SK-N-SH (cell line): ENCODE measurements around the gene CFAP68. TPM values are rescaled to one million over a fixed set of nuclear protein-coding genes. Genes with fewer than 3 reads are reported as not detected.

Experiments used
- CTCF ChIA-PET: fragments of 300-600, 350-600 bp; formaldehyde crosslinking; extraction: SDS; loops from one replicate; lab custom pipeline; 2021; lab: Yijun Ruan, JAX
- POLR2A ChIA-PET: fragments of 350-600 bp; sonication (Branson Sonifier 250); formaldehyde crosslinking; extraction: SDS; loops from one replicate; lab custom pipeline; 2020; ENCODE audit warnings: antibody characterized with exemption, inconsistent platforms; lab: Yijun Ruan, JAX
- DNase-seq: peaks from one replicate; pipeline ENCODE4 v3.0.0; 2012
- H2AFZ ChIP-seq: fragments of 200-600 bp; sonication (generic); 2 replicates; pipeline ENCODE4 v1.8.1; 2016; ENCODE audit warnings: antibody characterized with exemption, mild to moderate bottlenecking, low read depth
- H3F3A ChIP-seq: fragments of 200-600 bp; sonication (generic); replicated peaks from 2 replicates; pipeline ENCODE3; 2016; ENCODE audit warnings: antibody characterized with exemption, mild to moderate bottlenecking; ENCODE audit not compliant: insufficient read depth
- H3K27ac ChIP-seq, 2 experiments: fragments of 200-500 bp in 1 of 2; fragments of 200-600 bp in 1 of 2; sonication (Bioruptor generic) in 1 of 2; sonication (generic), shearing (Covaris generic) in 1 of 2; 2 replicates each; pipeline versions ENCODE4 v1.5.1 to v1.6.1; 2014 to 2016; ENCODE audit warnings: low read depth in 2 of 2, inconsistent platforms in 1 of 2, low read length in 1 of 2, mild to moderate bottlenecking in 1 of 2, mixed read lengths in 1 of 2
- H3K27me3 ChIP-seq: fragments of 200-600 bp; sonication (generic), shearing (Covaris generic); 2 replicates; pipeline ENCODE4 v1.6.1; 2016; ENCODE audit warnings: mixed run types; ENCODE audit not compliant: insufficient read depth
- H3K36me3 ChIP-seq, 2 experiments: fragments of 200-500 bp in 1 of 2; fragments of 200-600 bp in 1 of 2; sonication (Bioruptor generic) in 1 of 2; sonication (generic) in 1 of 2; replicated peaks in 1 of 2; 2 replicates each; pipeline versions ENCODE3 to v1.5.1; 2014 to 2016; ENCODE audit warnings: low read length in 1 of 2, mild to moderate bottlenecking in 1 of 2; ENCODE audit not compliant: insufficient read depth in 2 of 2, control insufficient read depth in 1 of 2
- H3K4me1 ChIP-seq, 2 experiments: fragments of 200-500 bp in 1 of 2; fragments of 200-600 bp in 1 of 2; sonication (Bioruptor generic) in 1 of 2; sonication (generic), shearing (Covaris generic) in 1 of 2; 2 replicates each; pipeline versions ENCODE4 v1.5.1 to v1.6.1; 2014 to 2016; ENCODE audit warnings: low read depth in 1 of 2, low read length in 1 of 2, mixed run types in 1 of 2; ENCODE audit not compliant: insufficient read depth in 2 of 2, control insufficient read depth in 1 of 2
- H3K4me2 ChIP-seq: fragments of 200-600 bp; sonication (generic), shearing (Covaris generic); 2 replicates; pipeline ENCODE4 v1.6.1; 2017; ENCODE audit warnings: mixed run types
- H3K4me3 ChIP-seq, 2 experiments: fragments of 200-500 bp in 1 of 2; fragments of 200-600 bp in 1 of 2; sonication (Bioruptor generic) in 1 of 2; sonication (generic), shearing (Covaris generic) in 1 of 2; 2 replicates each; pipeline versions ENCODE4 v1.5.1 to v1.8.1; 2014 to 2016; ENCODE audit warnings: low read depth in 2 of 2, inconsistent platforms in 1 of 2, low read length in 1 of 2, mild to moderate bottlenecking in 1 of 2, mixed read lengths in 1 of 2, moderate library complexity in 1 of 2
- H3K79me2 ChIP-seq: fragments of 200-600 bp; sonication (generic); 2 replicates; pipeline ENCODE4 v1.8.1; 2017; ENCODE audit warnings: mild to moderate bottlenecking; ENCODE audit not compliant: insufficient read depth
- H3K9ac ChIP-seq: fragments of 200-600 bp; sonication (generic); 2 replicates; pipeline ENCODE4 v1.6.1; 2017; ENCODE audit warnings: mixed run types
- H3K9me2 ChIP-seq: fragments of 200-600 bp; sonication (generic); 2 replicates; pipeline ENCODE4 v1.6.1; 2017; ENCODE audit warnings: mixed run types
- H3K9me3 ChIP-seq: fragments of 200-600 bp; sonication (generic); 2 replicates; pipeline ENCODE4 v1.6.1; 2017; ENCODE audit warnings: mixed run types, mild to moderate bottlenecking, moderate library complexity
- H4K20me1 ChIP-seq: fragments of 200-600 bp; sonication (generic); 2 replicates; pipeline ENCODE4 v1.6.1; 2017; ENCODE audit warnings: mild to moderate bottlenecking, mixed run types; ENCODE audit not compliant: insufficient read depth
- ELF1 ChIP-seq: IDR thresholded peaks from 2 replicates; pipeline ENCODE4 v1.4.0; 2012
- FOSL2 ChIP-seq: IDR thresholded peaks from 2 replicates; pipeline ENCODE4 v1.4.0; 2012; ENCODE audit warnings: low read depth, mild to moderate bottlenecking, moderate library complexity, borderline replicate concordance
- FOXJ3 ChIP-seq: sonication (generic); formaldehyde crosslinking; IDR thresholded peaks from 2 replicates; pipeline ENCODE4 v1.5.1; 2020; ENCODE audit warnings: mild to moderate bottlenecking, missing genetic modification reagents
- FOXM1 ChIP-seq: IDR thresholded peaks from 2 replicates; pipeline ENCODE4 v1.4.0; 2012; ENCODE audit warnings: low read depth, mild to moderate bottlenecking
- GABPA ChIP-seq: IDR thresholded peaks from 2 replicates; pipeline ENCODE4 v1.4.0; 2012; ENCODE audit warnings: low read depth, mild to moderate bottlenecking
- IRF3 ChIP-seq: fragments of 150-350 bp; IDR thresholded peaks from 2 replicates; pipeline ENCODE4 v1.6.1; 2016; ENCODE audit warnings: mild to moderate bottlenecking, low read depth, low read length
- JUND ChIP-seq: IDR thresholded peaks from 2 replicates; pipeline ENCODE4 v1.4.0; 2012
- MEF2A ChIP-seq: IDR thresholded peaks from 2 replicates; pipeline ENCODE4 v1.4.0; 2012; ENCODE audit warnings: low read depth, borderline replicate concordance
- MXI1 ChIP-seq: IDR thresholded peaks from 2 replicates; pipeline ENCODE4 v1.6.1; 2012; ENCODE audit warnings: mild to moderate bottlenecking, low read depth, low read length, improper control_type of control experiment
- PBX3 ChIP-seq: IDR thresholded peaks from 2 replicates; pipeline ENCODE4; 2012
- SIN3A ChIP-seq: IDR thresholded peaks from 2 replicates; pipeline ENCODE4 v1.6.1; 2012; ENCODE audit warnings: low read depth, mild to moderate bottlenecking, low read length, moderate library complexity, borderline replicate concordance
- SMC3 ChIP-seq: IDR thresholded peaks from 2 replicates; pipeline ENCODE4 v1.6.1; 2012; ENCODE audit warnings: low read depth, low read length, improper control_type of control experiment
- TCF12 ChIP-seq: IDR thresholded peaks from 2 replicates; pipeline ENCODE4 v1.4.0; 2012
- YY1 ChIP-seq: IDR thresholded peaks from 2 replicates; pipeline ENCODE4 v1.4.0; 2012; ENCODE audit warnings: low read depth, mild to moderate bottlenecking
- ZBTB33 ChIP-seq: IDR thresholded peaks from 2 replicates; pipeline ENCODE4 v1.4.0; 2012; ENCODE audit warnings: low read depth, borderline replicate concordance
- WGBS: methylation state at CpG from one replicate; pipeline ENCODE4 v1.1.6; 2017; ENCODE audit warnings: low lambda C conversion rate; 5-methylcytosine and 5-hydroxymethylcytosine counted together
- polyA plus RNA-seq, 3 experiments: library from polyadenylated mRNA; depleted of rRNA; stranded (reverse); fragments of >200 nt; gene quantifications; 2 replicates each; pipeline ENCODE4 v1.2.3, GENCODE V29; 2012
- TF ChIP-seq, protein P1 (sequence below): IDR thresholded peaks from 2 replicates; pipeline ENCODE4 v1.6.1; 2012; ENCODE audit warnings: mild to moderate bottlenecking, low read depth, low read length, moderate library complexity

The CFAP68 gene
- polyA plus RNA-seq, 1 of the 3 experiments (the other 2 are of a cell fraction), result 61.2 TPM

- Histone ChIP-seq H3K27me3 (no peaks in the 10 kb centered on the region), H2AFZ (no peak overlapping the region), H3K4me2 (no peak overlapping the region), H3K36me3 (peaks cover 24 to 33% of the 10 kb centered on the region in 2 experiments), H3K9ac (no peak overlapping the region), H3K4me1 (peaks cover 3 to 8% of the 10 kb centered on the region in 2 experiments; a peak in 3 of 4 replicates), H3K9me2 (no peaks in the 10 kb centered on the region), H3K27ac (no peak overlapping the region), H3K9me3 (no peaks in the 10 kb centered on the region), H4K20me1 (no peaks in the 10 kb centered on the region), H3K4me3 (no peak overlapping the region), H3K79me2 (no peaks in the 10 kb centered on the region), H3F3A (peaks cover 18% of the 10 kb centered on the region)
- CTCF ChIA-PET, result interaction anchor here (0.8 to 2.2 kb wide), 6 partner anchors 9 to 397 kb away, joined by 3 to 6 read pairs (median 4); no protein-coding TSS in a partner anchor
- WGBS, result 76% methylated on average over 2 of the region's 2 CpGs
- POLR2A ChIA-PET, result no interaction called here
- no peak for DNase-seq
- TF ChIP-seq ELF1, result no peak
- TF ChIP-seq IRF3, result no peak
- TF ChIP-seq YY1, result no peak
- no peak for TF ChIP-seq GABPA
- TF ChIP-seq JUND, result no peak
- no peak for TF ChIP-seq FOSL2
- TF ChIP-seq SMC3, result no peak
- TF ChIP-seq FOXJ3 (CRISPR knock-in tag), result no peak
- TF ChIP-seq SIN3A, result no peak
- TF ChIP-seq PBX3, result no peak
- TF ChIP-seq, protein P1, sequence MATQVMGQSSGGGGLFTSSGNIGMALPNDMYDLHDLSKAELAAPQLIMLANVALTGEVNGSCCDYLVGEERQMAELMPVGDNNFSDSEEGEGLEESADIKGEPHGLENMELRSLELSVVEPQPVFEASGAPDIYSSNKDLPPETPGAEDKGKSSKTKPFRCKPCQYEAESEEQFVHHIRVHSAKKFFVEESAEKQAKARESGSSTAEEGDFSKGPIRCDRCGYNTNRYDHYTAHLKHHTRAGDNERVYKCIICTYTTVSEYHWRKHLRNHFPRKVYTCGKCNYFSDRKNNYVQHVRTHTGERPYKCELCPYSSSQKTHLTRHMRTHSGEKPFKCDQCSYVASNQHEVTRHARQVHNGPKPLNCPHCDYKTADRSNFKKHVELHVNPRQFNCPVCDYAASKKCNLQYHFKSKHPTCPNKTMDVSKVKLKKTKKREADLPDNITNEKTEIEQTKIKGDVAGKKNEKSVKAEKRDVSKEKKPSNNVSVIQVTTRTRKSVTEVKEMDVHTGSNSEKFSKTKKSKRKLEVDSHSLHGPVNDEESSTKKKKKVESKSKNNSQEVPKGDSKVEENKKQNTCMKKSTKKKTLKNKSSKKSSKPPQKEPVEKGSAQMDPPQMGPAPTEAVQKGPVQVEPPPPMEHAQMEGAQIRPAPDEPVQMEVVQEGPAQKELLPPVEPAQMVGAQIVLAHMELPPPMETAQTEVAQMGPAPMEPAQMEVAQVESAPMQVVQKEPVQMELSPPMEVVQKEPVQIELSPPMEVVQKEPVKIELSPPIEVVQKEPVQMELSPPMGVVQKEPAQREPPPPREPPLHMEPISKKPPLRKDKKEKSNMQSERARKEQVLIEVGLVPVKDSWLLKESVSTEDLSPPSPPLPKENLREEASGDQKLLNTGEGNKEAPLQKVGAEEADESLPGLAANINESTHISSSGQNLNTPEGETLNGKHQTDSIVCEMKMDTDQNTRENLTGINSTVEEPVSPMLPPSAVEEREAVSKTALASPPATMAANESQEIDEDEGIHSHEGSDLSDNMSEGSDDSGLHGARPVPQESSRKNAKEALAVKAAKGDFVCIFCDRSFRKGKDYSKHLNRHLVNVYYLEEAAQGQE, result no peak
- no peak for TF ChIP-seq TCF12
- TF ChIP-seq MXI1, result no peak
- no peak for TF ChIP-seq ZBTB33
- TF ChIP-seq FOXM1, result no peak
- TF ChIP-seq MEF2A, result no peak
These were observed 27.2 kb upstream of the CFAP68 start for GRCh38 chr11:111852103-111852502.
